ENCODE measurements around the gene NENF. TPM values are rescaled to one million over a fixed set of nuclear protein-coding genes. Genes with fewer than 3 reads are reported as not detected.

Gene NENF
- total RNA-seq, 2 experiments from 2014 or later: 27.7 to 35.4 TPM

GRCh38 chr1:212397171-212397570 is 35.5 kb upstream of the NENF start:
- ATAC-seq (no peak), DNase-seq (no peak)
- Mint-ChIP-seq H3K27ac (no peak overlapping the region), H3K36me3 (ENCODE audit: low read depth) (peaks cover 59% of the 10 kb centered on the region), H3K27me3 (no peaks in the 10 kb centered on the region), H3K9me3 (peaks cover 21% of the 10 kb centered on the region), H3K4me3 (no peak overlapping the region), H3K4me1 (ENCODE audit: low read depth) (peaks cover 10% of the 10 kb centered on the region)
- POLR2A ChIA-PET: no interaction called here
- TF ChIP-seq CTCF (IDR thresholded peaks at IDR 0.05): no peak
- intact Hi-C loops (cut with micrococcal nuclease): no loop called here
- CTCF ChIA-PET: interaction anchor here (1.1 to 1.5 kb wide), 2 partner anchors 59 to 61 kb away, joined by 7 to 8 read pairs; no protein-coding TSS in a partner anchor

- Mint-ChIP-seq H3K4me3 (no peak overlapping the region), H3K27ac (no peak overlapping the region), H3K4me1 (ENCODE audit: low read depth) (peaks cover 16% of the 10 kb centered on the region), H3K27me3 (no peaks in the 10 kb centered on the region), H3K36me3 (ENCODE audit: low read depth) (peaks cover 60% of the 10 kb centered on the region), H3K9me3 (peaks cover 14% of the 10 kb centered on the region)
- DNase-seq (no peak), ATAC-seq (no peak)
- intact Hi-C loops (cut with micrococcal nuclease): no loop called here
- POLR2A ChIA-PET: no interaction called here
- CTCF ChIA-PET: no interaction called here
- TF ChIP-seq CTCF (IDR thresholded peaks at IDR 0.05): no peak
Measured at GRCh38 chr1:212401042-212401441, 31.7 kb upstream of the NENF start.

GRCh38 chr1:212401838-212402582 is 30.7 kb upstream of the NENF start:
- H3K4me3 Mint-ChIP-seq: no peak overlapping the region
- H3K36me3 Mint-ChIP-seq (ENCODE audit: low read depth): peaks cover 57% of the 10 kb centered on the region

GRCh38 chr1:212402666-212403321 is 29.9 kb upstream of the NENF start:
- Mint-ChIP-seq H3K27me3 (no peaks in the 10 kb centered on the region), H3K9me3 (no peaks in the 10 kb centered on the region), H3K4me3 (no peak overlapping the region), H3K27ac (no peak overlapping the region), H3K36me3 (ENCODE audit: low read depth) (peaks cover 55% of the 10 kb centered on the region), H3K4me1 (ENCODE audit: low read depth) (peaks cover 16% of the 10 kb centered on the region)
- intact Hi-C loops (cut with micrococcal nuclease): no loop called here
- DNase-seq: no peak
- no peak for ATAC-seq
- no peak for TF ChIP-seq CTCF (IDR thresholded peaks at IDR 0.05)
- ChIA-PET CTCF (no interaction called here), POLR2A (no interaction called here)

More at GRCh38 chr1:212401838-212402582, 30.7 kb upstream of the NENF start:
- TF ChIP-seq CTCF (IDR thresholded peaks at IDR 0.05): no peak
- intact Hi-C loops (cut with micrococcal nuclease): no loop called here
- H3K9me3 Mint-ChIP-seq: peaks cover 5% of the 10 kb centered on the region
- CTCF ChIA-PET: no interaction called here
- peaks cover 16% of the 10 kb centered on the region for H3K4me1 Mint-ChIP-seq (ENCODE audit: low read depth)
- no peak for ATAC-seq
- H3K27ac Mint-ChIP-seq: no peak overlapping the region
- H3K27me3 Mint-ChIP-seq: no peaks in the 10 kb centered on the region
- no peak for DNase-seq
- POLR2A ChIA-PET: no interaction called here

GRCh38 chr1:212410231-212410820 is 22.4 kb upstream of the NENF start:
- POLR2A ChIA-PET: no interaction called here
- intact Hi-C loops (cut with micrococcal nuclease): no loop called here

More at GRCh38 chr1:212410231-212410820, 22.4 kb upstream of the NENF start:
- no peak for TF ChIP-seq CTCF (IDR thresholded peaks at IDR 0.05)
- no peaks in the 10 kb centered on the region for H3K9me3 Mint-ChIP-seq
- H3K27ac Mint-ChIP-seq: no peak overlapping the region
- H3K36me3 Mint-ChIP-seq (ENCODE audit: low read depth): peaks cover 54% of the 10 kb centered on the region
- CTCF ChIA-PET: interaction anchor here (1.3 to 1.5 kb wide), 2 partner anchors 47 to 376 kb away, joined by 3 to 5 read pairs; no protein-coding TSS in a partner anchor
- no peak overlapping the region for H3K4me3 Mint-ChIP-seq
- DNase-seq: no peak
- peaks cover 24% of the 10 kb centered on the region for H3K4me1 Mint-ChIP-seq (ENCODE audit: low read depth)
- ATAC-seq: no peak
- no peaks in the 10 kb centered on the region for H3K27me3 Mint-ChIP-seq
